Measurements from ENCODE around the gene KRT2. TPM values are rescaled to one million over a fixed set of nuclear protein-coding genes. Genes with fewer than 3 reads are reported as not detected.

KRT2 gene
- total RNA-seq, 1 experiment from 2014 or later: not detected

DNA sequence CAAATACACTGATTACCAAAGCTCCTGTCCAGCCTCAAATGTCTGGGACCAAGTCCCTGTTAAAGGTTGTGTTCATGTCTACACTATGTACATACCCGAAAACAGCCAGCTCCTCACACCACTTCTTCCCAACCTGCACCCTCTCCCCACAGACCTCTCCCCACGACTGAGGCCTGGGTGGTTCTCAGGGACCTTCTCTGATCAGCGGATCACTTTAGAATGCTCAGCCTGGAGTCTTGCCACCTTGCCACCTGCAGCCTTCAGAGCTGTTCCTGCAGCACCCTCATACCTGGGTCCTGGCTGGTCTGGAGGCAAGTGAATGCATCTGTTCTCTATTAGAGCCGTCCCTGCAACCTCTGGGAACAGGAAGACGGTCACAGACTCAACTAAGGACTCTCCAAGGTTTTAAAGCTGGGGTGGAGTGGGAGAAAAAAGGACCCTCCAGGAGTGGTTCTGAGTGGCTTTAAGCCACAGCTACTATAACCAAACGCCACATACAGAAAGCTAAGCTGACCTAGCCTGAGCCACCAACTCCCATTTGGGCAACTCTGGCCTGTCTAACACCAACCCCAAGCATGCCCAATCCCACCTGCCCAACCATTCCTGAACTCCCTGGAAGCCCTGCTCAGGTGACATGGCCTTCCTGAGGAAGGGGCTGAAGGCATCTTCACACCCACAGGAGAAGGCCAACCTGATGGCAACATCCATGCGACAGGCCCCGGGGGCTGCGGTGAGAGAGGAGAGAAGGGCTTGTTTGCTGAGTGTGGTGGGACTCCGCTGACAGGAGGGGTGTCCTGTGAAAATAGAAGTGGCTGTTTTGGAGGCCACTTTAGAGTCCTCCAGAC lies 8.6 kb downstream of the KRT2 start:
- no peak for DNase-seq (ENCODE audit: low read depth)

DNA sequence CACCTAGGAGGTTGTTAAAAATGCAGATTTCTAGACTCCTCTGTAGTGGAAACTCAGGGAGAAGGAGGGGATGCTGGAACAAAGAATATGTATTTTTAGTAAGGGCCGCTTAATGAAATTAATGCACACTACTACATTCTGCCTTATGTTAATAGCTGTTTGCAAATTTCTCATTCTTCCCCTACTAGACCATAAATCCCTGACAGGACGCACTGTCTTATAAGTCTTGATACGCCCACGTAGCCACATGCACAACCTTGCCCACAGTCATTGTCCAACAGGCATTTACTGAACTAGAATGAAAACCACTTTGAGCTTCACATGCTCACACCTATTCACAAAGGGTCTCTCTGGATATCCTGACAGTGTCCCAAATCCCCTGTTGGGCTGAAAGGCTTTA lies 10.5 kb downstream of the KRT2 start:
- DNase-seq (ENCODE audit: low read depth): no peak

DNA sequence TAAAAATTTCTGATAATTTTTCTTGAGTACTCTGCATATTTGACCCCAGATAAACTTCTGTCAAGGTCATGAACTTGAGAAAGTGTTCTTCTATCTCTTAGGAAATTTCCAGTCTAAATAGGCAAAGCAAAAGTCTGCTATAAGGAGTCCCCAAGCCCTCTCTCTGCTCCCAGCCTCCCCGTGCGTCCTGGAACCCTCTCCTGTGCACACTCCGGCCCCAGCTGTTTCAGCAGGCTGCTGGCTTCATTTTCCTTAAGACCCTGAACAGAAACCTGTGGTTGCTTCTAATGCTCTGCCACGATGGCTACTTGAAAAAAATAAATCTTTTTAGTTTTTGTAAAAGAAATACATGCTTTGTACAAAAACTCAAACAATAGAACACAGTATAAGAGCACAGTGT lies 14.7 kb downstream of the KRT2 start:
- no peak for DNase-seq (ENCODE audit: low read depth)

DNA sequence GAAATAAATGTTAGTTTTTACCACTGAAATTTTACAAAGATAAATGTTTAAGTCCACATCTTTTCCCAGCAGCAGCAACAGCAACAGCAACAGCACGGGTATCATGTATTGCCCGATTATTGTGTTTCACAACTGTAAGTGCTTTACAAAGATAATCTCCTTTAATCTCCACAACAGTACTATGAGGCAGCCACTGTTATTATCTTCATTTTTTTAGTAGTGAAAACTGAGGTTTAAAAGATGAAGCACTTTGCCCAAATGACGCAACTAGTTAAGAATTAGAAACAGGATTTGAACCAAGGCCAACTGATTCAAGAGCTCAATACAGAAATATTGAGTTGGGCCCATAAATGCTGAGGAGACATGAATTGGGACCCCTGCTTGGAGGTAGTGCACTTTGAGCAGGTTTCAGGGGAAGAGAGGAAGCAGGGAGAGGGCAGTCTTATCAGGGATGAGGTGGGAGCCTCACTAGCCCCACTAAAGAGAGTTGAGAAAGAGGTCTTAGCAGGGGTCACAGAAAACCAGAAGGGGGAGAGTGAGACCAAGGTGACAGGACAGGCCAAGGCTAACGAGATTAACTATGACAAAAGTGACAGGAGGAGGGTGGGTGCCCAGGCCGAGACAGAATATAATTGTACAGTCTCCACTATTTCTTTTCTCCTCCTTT lies 15.3 kb downstream of the KRT2 start:
- no peak for DNase-seq (ENCODE audit: low read depth)

DNA sequence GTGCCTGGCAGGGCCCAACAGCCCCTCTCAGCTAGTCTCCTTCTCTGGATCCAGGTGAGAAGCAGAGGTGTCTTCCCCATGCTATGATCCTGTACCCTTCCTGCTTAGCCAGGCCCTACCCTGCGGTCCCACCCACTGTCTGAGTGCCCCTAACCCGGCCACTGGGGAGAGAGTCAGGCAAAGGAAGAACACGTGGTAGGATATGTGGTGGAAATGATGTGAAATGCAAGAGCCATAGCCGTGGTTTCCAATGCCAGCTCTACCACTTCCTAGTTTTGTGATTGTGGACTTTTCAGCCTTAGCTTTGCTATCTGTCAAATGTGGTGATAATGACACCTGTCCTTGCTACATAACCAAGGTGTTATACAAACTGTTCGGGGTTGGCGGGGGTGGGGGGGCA lies 15.8 kb downstream of the KRT2 start:
- no peak for DNase-seq (ENCODE audit: low read depth)

DNA sequence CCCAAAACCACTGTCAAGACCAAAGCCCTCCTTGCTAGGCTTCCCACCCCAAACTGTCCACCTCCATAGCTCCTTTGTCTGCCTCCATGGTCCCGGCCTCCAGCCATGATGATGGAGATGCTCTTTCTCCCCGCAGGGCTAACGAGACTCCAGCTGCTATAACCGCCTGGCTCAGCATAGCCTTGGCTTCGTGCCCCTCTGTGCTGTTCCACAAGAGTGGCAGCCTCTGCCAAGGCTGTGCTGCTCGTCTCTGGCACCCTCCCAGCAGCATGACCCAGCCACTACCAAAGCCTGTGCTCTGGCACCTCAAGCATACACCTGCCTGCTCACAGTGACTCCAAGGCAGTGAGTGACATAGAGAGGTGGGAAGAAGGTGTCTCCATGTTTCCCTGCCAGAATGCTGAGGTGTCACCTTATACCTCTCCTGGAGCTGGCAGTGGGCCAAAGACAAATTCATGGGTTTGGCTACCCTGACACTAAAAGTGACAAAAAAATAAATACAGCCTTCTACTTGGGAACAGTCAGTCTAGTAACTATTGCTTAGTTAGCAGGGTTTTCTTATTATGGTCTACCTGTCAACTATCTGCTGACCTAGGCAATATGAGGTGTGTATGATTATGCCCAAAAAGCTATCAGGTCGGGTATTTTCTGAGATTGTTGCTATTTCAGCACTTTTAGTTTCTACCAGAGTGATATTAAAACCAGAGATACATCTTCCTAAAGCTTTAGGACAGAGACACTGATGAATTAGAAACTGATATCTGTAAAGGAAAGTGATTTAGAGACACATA lies 17.6 kb downstream of the KRT2 start:
- no peak for DNase-seq (ENCODE audit: low read depth)

DNA sequence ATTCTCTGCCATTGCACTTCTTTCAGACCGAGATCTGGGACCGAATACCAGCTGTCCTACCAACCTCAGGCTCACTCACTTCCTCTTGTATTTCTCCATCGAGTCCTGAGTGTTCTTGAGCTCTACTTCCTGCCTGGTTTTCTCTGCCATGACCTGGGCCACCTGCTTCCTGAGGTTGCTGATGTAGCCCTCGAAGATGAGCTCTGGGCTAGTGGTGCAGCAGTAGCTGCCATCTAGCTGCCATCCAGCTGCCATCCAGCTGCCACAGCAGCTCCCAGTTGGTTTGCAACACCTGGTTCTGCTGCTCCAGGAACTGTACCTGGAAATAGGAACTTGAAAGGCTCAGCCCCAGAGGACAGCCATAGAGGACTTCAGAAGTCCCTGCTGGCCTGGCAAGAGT lies 18.6 kb downstream of the KRT2 start:
- DNase-seq (ENCODE audit: low read depth): no peak

DNA sequence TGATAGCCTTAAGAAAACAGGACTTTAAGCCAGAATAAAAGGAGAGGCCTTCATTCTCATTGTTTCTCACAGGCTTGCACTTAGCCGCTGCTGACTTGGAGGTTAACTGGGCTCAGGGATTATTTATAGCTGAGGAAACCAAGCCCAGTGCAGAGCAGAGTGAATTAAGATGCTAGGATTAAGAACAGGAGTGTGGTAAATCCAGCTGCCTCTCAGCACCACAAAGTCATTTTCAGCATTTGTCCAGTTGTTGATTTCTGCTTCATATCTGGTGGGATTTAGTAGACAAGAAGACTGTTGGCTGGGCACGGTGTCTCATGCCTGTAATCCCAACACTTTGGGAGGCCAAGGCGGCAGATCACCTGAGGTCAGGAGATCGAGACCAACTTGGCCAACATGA lies 19.4 kb downstream of the KRT2 start:
- DNase-seq (ENCODE audit: low read depth): no peak

DNA sequence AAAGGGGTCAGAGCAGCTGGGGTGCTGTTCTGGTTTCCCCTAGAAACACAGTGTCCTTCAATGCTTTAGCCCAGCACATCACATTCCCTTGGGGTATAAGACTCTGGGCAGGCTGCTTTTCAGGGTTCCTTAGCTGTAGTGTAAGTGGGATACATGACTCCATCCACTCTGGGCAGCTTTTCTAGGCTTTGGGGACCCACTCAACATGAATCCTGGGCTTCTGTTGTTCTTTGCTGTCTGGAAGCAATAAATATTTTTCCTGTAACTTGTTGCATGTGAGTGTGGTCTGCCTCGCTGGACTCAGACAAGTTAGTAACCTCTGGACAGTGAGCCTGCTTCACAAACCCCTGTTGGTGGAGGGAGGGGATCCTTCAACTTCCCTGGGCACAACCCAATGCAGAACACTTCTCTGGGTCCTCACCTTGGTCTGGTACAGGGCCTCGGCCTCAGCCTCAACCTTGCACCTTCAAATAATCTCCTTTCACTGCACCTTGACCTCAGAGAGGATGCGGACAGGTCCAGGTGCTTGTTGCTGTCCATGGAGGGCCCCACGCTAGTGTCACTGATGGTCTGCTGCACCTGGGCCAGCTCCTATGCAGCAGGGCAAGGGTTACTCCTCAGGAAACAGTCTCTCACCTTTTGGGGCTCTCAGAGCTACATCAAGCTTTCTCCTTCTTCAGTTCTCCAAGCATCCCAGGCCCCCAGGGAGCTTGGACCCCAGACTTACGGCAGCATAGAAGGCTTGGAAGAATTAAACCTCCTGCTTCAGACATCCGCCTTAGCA lies 20.1 kb downstream of the KRT2 start:
- DNase-seq (ENCODE audit: low read depth): no peak

DNA sequence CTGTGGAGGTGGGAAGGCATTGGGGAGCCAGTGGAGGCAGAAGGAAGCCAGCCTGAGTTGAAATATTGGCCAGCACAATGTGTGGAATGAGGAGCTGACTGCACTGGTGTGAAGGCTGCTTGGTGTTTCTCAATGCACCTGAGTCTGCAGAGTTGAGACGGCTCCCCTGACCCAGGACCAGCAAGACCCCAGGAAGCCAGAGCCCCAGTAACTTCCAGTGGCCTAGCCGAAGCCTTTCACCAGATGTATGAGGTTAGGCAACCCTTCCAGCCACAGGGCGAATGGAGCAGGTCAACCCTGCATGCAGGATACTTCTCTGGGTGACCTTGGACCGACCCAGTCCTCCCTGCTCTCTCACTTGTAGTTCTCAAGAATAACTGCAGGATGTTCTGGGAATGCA lies 20.7 kb downstream of the KRT2 start:
- no peak for DNase-seq (ENCODE audit: low read depth)

DNA sequence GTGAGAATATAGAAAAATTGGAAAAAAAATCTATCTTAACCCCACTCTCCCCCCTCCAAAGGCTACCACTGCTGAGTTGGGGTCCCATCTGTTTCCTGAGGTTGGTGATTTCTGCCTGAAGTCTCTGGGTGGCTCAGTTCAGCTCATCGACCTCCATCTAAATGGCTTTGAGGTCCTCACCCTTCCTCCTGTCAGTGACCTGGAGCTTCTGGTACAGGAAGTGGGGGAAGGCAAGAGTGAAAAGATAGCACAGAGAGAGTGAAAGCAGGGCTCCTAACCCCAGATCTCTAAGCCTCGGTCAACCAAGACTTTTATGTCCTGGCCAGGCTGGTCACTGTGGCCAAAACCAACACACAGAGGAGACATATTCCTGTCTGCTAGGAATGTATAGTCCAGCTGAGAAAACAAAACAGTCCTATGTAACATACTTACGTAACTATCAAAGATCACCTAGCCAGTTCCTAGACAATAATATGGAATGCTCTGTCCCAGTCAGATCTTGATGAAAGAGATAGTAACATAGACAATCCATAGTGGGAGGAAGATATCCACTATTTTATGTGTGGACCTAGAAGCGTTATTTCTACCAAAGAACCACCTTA lies 21.3 kb downstream of the KRT2 start:
- DNase-seq (ENCODE audit: low read depth): no peak

DNA sequence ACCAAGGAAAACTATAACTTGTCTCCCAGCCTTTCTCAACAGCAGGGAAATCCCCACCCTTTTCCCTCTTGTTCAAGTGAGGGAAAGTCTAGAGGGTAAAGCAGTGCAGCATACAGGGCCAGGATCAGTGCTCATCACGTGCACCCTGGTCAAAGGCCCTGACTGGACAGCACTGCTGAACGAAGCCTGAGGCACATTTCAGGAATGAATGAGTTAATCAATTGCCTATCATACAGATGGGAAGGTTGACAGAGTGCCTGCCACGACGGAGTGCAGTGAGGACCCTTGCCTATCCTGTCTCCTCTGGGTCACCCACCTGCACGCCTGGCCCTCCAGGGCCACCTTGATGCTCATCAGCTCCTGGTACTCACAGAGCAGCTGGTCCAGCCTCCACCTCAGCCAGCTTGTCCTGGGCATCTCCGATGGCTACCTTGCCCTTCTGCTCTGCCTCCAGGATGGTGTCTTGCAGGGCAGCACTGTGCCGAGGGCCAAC lies 22.0 kb downstream of the KRT2 start:
- DNase-seq (ENCODE audit: low read depth): no peak

DNA sequence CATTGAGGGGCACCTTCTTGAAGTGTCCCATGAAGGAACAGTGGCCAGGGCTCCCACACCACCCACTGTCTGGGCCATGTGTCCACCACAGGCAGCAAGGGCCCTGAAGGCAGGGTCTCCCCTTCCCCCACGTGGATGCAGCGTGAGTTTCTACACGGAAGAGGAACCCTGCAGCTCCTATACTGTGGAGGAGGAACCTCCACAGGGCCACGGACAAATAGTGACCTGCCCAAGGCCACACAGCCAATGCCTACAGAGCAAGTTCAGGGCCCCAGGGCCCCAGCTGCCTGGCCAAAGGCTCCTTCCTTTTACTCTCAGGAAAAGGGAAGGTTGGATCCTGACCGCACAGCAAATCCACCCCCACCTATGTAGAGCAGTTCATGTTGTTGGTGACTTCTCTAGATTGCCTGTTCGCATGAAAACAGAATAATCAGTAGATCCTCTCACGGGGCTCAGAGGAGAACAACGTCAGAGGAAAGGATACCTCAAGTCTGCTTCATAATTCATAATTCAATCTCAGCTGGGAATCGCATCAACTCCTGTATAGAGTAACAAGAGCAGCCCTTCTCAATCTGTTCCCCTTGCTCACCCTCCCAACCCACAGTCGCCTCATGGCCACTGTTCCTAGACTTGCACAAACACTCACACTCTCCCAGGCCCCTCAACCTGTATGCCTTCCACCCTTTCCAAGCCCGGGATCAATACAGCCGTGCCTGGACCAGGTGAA lies 22.6 kb downstream of the KRT2 start:
- no peak for DNase-seq (ENCODE audit: low read depth)

DNA sequence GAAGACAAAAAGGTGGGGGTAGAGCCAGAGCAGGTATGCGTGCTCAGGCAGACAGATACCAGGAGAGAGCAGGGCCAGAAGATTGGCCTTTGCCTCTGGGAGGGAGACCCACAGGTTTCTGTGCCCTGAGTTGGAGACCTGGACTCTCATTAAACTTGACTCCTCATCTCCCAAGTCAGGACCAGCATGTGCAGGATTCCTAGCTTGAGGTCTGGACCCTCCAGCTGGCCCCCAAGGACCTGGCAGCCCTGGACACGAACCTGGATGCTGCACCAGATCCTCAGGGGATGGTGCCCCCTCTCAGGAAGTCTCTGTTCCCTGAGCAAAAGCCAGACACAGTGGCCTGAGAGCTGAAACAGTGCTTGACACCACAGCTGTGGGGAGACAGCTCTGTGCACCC lies 23.2 kb downstream of the KRT2 start:
- DNase-seq (ENCODE audit: low read depth): no peak

DNA sequence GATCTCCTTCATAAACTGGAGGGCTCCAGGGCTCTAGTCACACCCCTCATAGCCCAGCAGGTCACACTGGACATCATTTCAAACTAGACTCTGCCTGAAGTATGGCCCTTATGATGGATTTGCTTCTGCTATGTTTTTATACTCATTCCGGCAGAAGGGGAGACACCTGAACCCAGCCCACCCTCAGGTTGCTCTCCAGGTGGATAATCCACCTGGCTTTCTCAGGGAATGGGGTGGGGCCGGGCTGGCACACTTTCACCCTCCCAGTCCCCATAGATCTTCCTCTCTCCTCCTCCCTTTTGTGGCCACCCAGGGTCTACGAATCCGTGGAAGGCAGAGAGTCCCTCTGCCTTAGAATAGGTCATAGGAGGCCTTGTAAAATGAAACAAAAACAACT lies 23.9 kb downstream of the KRT2 start:
- no peak for DNase-seq (ENCODE audit: low read depth)

DNA sequence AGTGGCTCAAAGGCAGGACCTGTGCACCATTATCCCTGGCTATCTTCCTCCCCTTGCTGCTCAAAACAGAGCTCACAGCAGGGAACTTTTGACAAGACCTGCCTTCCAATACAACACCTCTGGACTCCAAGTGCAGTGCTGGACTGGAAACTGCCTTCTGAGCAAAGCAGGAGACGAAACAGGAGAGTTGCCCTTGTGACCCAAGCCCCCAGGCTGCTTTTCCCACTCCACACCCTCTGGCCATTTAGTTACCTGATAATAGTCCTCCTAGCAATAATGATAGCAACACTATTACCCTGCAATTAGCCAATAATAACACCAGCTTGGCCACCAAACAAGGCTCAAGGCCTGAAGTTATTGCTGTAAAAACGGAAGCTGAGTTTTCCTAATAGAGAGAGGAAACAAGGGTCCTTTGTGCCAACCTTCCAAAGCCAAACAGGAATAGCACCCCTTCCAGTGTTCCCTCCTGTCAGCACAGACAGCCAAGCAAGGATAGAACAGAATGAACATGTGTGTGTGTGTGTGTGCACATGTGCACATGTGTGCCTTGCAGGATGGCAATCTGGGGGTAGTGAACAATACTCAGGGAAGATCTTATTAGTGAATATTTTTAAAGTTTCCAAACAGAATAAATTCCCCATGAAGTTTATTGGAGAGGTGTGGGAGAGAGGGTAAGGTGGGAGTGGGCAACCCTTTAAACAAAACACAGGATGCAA lies 24.5 kb downstream of the KRT2 start:
- DNase-seq (ENCODE audit: low read depth): no peak

DNA sequence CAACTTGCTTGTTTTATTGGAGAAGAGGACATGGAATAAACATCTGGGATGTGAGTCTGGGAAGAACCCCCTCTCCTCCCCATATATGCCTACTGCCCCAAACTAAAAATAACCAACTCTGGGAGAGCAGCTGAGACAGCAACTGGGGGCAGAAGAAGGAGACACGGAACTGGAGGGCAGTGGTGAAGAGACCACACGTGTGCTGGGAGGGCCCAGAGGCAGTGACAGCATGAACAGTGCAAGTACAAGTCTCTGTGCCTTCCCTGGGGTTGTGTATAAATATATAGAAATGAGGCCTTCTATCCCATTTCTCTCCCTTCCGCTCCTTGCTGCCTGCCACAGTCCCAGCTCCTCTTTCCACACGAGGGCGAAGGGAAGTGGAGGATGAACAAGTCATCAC lies 29.7 kb downstream of the KRT2 start:
- no peak for DNase-seq (ENCODE audit: low read depth)

DNA sequence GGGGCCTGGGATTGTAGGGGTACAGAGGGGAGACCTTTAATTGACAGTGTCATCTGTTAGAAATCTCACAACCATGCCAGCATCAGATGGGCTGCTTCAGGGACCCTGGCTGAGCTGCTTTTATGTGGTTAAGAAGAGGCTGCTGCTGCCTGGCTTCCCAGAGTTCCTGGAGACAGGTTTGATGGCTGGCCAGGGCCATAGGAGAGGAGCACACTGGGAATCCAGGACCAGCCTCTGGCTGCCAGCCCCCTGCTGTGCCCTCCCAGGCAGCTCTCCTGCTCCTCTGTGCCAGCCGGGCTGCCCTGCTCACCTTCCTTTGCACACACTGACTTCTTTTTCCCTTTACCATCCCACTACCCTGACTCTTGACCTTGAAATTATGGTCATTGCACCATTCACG lies 33.1 kb downstream of the KRT2 start:
- no peak for DNase-seq (ENCODE audit: low read depth)

DNA sequence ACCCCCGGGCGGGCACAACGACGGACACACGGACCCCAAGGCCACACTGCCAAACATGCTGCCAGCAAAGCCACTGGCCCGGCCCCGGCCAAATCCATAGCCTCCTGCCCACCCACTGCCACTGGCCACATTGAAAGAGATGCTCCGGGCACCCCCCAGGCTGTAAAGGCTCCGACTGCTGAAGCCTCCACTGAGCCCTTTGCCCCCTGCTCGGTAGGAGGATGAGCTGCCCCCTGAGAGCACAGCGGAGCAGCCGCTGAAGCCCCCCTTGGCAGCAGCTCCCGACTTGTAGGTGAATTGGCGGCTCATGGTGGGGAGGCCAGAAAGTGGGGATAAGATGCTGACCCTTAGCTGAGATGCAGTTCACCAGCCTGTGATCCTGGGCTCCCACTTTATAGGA lies 33.8 kb downstream of the KRT2 start, which contains the start of gene KRT73:
TSS of gene KRT73 (minus strand) at position 344 of the 400 bp plus-strand sequence. CDS start at position 309, 35 bp downstream.
- DNase-seq (ENCODE audit: low read depth): no peak
